Loucy (cell line): Measurements from ENCODE around the gene ADGRE1.

Experiments
- H2AFZ ChIP-seq: fragments of 200-600 bp; sonication (generic); 2 replicates; pipeline ENCODE4 v1.6.0; 2016; ENCODE audit warnings: antibody characterized with exemption, mild to moderate bottlenecking, low read length, moderate library complexity
- H3F3A ChIP-seq: fragments of 200-600 bp; 2 replicates; pipeline ENCODE4 v1.6.0; 2016; ENCODE audit warnings: antibody characterized with exemption, low read depth, mild to moderate bottlenecking
- H3K27me3 ChIP-seq: fragments of 200-600 bp; sonication (generic); 2 replicates; pipeline ENCODE4 v1.6.1; 2014; ENCODE audit warnings: low read length, mild to moderate bottlenecking; ENCODE audit not compliant: insufficient read depth, poor library complexity, severe bottlenecking
- H3K36me3 ChIP-seq: fragments of 200-600 bp; sonication (generic); 2 replicates; pipeline ENCODE4 v1.6.1; 2016; ENCODE audit warnings: low read length; ENCODE audit not compliant: insufficient read depth
- H3K4me1 ChIP-seq: fragments of 200-600 bp; sonication (generic); 2 replicates; pipeline ENCODE4 v1.5.1; 2014; ENCODE audit warnings: low read length, mild to moderate bottlenecking; ENCODE audit not compliant: insufficient read depth, poor library complexity, severe bottlenecking
- H3K4me2 ChIP-seq: fragments of 200-600 bp; sonication (generic); 2 replicates; pipeline ENCODE4 v1.6.0; 2014; ENCODE audit warnings: antibody characterized with exemption, low read length, low read depth, mild to moderate bottlenecking; ENCODE audit not compliant: poor library complexity, severe bottlenecking
- H3K4me3 ChIP-seq: fragments of 200-600 bp; sonication (generic); 2 replicates; pipeline ENCODE4 v1.5.1; 2014; ENCODE audit warnings: low read length, mild to moderate bottlenecking, mixed read lengths; ENCODE audit not compliant: poor library complexity, severe bottlenecking
- H3K79me2 ChIP-seq: fragments of 200-600 bp; sonication (generic); 2 replicates; pipeline ENCODE4 v1.6.1; 2014; ENCODE audit warnings: low read length; ENCODE audit not compliant: insufficient read depth
- H3K9ac ChIP-seq: fragments of 200-600 bp; sonication (generic); 2 replicates; pipeline ENCODE4 v1.6.0; 2014; ENCODE audit warnings: mild to moderate bottlenecking, low read depth, low read length, moderate library complexity; ENCODE audit not compliant: poor library complexity, severe bottlenecking
- H3K9me2 ChIP-seq: fragments of 200-600 bp; sonication (generic); replicated peaks from 2 replicates; pipeline ENCODE4 v1.6.1; 2016; ENCODE audit warnings: low read depth, low read length, mixed read lengths
- H3K9me3 ChIP-seq: fragments of 200-600 bp; sonication (generic); 2 replicates; pipeline ENCODE4 v1.6.1; 2014; ENCODE audit warnings: mild to moderate bottlenecking, antibody characterized with exemption, low read length, low read depth; ENCODE audit not compliant: insufficient read depth
- H4K20me1 ChIP-seq: fragments of 200-600 bp; sonication (generic); 2 replicates; pipeline ENCODE4 v1.6.0; 2014; ENCODE audit warnings: antibody characterized with exemption, low read length, mild to moderate bottlenecking; ENCODE audit not compliant: insufficient read depth, poor library complexity, severe bottlenecking
- EZH2phosphoT487 ChIP-seq: fragments of 200-600 bp; IDR thresholded peaks from 2 replicates; pipeline ENCODE4 v1.6.1; 2018; ENCODE audit warnings: antibody characterized with exemption, mild to moderate bottlenecking, moderate library complexity, borderline replicate concordance
- TF ChIP-seq, protein P1 (sequence below): fragments of 200-600 bp; sonication (generic); conservative IDR thresholded peaks from 2 replicates; pipeline ENCODE4 v1.5.1; 2014; ENCODE audit warnings: mild to moderate bottlenecking, antibody characterized with exemption, low read length

ADGRE1 gene

GRCh38 chr19:6983448-6983847 is 96.1 kb downstream of the ADGRE1 start:
- H3K4me2 ChIP-seq = no peak overlapping the region
- no peaks in the 10 kb centered on the region for H3F3A ChIP-seq
- H3K9ac ChIP-seq = no peak overlapping the region
- no peaks in the 10 kb centered on the region for H3K27me3 ChIP-seq
- H3K4me3 ChIP-seq = no peak overlapping the region
- H3K9me3 ChIP-seq = peaks cover 22% of the 10 kb centered on the region; the same call in 1 of the 2 replicates
- H3K4me1 ChIP-seq = no peaks in the 10 kb centered on the region
- TF ChIP-seq, protein P1, sequence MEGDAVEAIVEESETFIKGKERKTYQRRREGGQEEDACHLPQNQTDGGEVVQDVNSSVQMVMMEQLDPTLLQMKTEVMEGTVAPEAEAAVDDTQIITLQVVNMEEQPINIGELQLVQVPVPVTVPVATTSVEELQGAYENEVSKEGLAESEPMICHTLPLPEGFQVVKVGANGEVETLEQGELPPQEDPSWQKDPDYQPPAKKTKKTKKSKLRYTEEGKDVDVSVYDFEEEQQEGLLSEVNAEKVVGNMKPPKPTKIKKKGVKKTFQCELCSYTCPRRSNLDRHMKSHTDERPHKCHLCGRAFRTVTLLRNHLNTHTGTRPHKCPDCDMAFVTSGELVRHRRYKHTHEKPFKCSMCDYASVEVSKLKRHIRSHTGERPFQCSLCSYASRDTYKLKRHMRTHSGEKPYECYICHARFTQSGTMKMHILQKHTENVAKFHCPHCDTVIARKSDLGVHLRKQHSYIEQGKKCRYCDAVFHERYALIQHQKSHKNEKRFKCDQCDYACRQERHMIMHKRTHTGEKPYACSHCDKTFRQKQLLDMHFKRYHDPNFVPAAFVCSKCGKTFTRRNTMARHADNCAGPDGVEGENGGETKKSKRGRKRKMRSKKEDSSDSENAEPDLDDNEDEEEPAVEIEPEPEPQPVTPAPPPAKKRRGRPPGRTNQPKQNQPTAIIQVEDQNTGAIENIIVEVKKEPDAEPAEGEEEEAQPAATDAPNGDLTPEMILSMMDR = no peak
- no peak for TF ChIP-seq EZH2phosphoT487
- no peaks in the 10 kb centered on the region for H4K20me1 ChIP-seq
- H3K79me2 ChIP-seq = no peaks in the 10 kb centered on the region
- H3K9me2 ChIP-seq = no peaks in the 10 kb centered on the region
- no peak overlapping the region for H2AFZ ChIP-seq
- no peaks in the 10 kb centered on the region for H3K36me3 ChIP-seq

DNA sequence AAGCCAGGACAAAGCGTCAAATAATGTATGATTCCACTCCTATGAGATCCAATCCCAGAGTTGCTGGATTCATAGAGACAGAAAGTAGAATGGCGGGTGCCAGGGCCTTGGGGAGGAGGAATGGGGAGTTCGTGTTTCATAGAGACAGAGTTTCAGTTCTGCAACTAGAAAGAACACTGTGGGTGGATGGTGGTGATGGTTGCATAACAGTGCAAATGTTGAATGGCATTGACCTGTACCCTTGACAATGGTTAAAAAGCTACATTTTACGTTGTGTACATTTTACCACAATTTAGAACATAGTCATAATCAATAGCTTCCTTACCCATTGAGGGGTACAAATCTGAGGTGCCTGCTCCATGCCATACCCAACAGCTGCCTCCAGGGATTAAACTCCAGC is 100.5 kb downstream of the ADGRE1 start:
- Histone ChIP-seq H3K9me2 (no peaks in the 10 kb centered on the region), H2AFZ (no peak overlapping the region), H3K4me1 (no peaks in the 10 kb centered on the region), H3K9me3 (peaks cover 20% of the 10 kb centered on the region; the same call in 1 of the 2 replicates), H3K4me3 (no peak overlapping the region), H3K36me3 (no peaks in the 10 kb centered on the region), H3K27me3 (no peaks in the 10 kb centered on the region), H4K20me1 (no peaks in the 10 kb centered on the region), H3K4me2 (no peak overlapping the region), H3F3A (no peaks in the 10 kb centered on the region), H3K79me2 (no peaks in the 10 kb centered on the region), H3K9ac (no peak overlapping the region)
- TF ChIP-seq, protein P1 = no peak
- TF ChIP-seq EZH2phosphoT487 = no peak

DNA sequence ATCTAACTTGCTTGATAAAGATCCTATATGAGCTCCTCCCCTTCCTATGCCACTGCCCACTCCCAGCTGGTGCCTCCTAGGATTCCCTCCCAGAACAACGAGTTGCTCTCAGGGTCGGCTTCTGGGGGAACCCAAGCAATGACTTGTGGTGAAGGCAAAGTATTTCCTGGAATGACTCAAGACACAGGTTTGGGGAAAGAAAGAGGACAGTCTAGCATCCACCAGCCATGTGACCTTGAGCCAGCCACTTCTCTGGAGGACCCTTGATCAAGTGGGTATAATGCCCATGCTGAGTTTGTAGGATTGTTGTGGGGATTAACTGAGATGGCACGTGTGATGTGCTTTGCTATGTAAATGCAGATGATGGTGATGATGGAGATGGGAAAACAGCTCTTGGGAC is 100.9 kb downstream of the ADGRE1 start:
- no peak overlapping the region for H3K4me3 ChIP-seq
- no peak overlapping the region for H3K4me2 ChIP-seq
- H3F3A ChIP-seq = no peaks in the 10 kb centered on the region
- H4K20me1 ChIP-seq = no peaks in the 10 kb centered on the region
- no peaks in the 10 kb centered on the region for H3K4me1 ChIP-seq
- H3K9me2 ChIP-seq = no peaks in the 10 kb centered on the region
- H3K36me3 ChIP-seq = no peaks in the 10 kb centered on the region
- no peaks in the 10 kb centered on the region for H3K27me3 ChIP-seq
- no peak overlapping the region for H2AFZ ChIP-seq
- H3K9me3 ChIP-seq = peaks cover 20% of the 10 kb centered on the region; the same call in 1 of the 2 replicates
- no peaks in the 10 kb centered on the region for H3K79me2 ChIP-seq
- no peak overlapping the region for H3K9ac ChIP-seq
- no peak for TF ChIP-seq EZH2phosphoT487
- TF ChIP-seq, protein P1 = no peak
